HG03520 (cell line): ENCODE measurements around the gene RBP3.
"Not testable (repeated sequence)": the region's sequence is repeated elsewhere in the genome, so short reads cannot be mapped to it uniquely, and the experiment has no call there.

Experiments
- ATAC-seq: cut with Tn5 transposase; IDR thresholded peaks from one replicate; pipeline ENCODE4 v1.9.1; 2021; ENCODE audit warnings: mild to moderate bottlenecking, moderate library complexity; ENCODE audit not compliant: unreplicated experiment

RBP3 gene

DNA sequence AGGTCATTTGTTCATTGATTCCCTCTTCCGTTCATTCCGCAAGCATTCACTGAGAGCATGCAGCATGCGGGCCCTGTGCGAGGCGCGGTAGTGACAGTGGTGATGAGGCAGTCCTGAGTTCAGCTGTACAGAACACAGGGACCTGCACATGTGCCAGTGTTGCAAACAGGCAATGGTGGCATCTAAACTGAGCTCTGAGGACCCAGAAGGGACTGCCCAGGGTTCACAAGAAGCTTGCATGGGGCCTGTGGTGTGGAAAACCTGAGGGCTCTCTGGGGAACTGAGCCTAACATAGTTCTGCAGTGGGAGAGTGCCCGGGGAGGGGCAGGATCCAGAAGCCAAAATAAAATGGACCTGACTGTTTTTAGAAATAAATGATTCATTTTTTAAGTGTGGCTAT is 22.7 kb downstream of the RBP3 start:
- ATAC-seq = no peak

- no peak for ATAC-seq
Measured at GRCh38 chr10:47371629-47372485, 23.7 kb downstream of the RBP3 start.

DNA sequence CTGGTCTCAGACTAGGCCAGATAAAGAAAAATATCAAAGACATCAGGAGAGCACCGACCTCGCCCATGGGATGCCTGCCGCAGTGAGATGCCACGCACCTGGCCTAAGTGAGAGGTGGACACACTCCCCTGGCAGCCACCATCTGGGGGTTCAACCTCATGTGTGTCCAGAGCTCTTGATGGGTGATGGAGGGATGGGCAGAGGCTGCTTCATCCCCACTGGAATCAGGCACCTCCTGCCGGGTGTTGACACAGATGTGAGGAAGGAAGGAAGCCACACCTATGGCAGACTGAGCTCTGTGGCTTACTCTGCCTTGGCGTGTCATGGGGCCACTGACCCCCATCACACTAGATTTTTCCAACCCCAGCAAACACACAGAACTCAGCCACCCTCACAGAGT is 24.6 kb downstream of the RBP3 start:
- ATAC-seq = no peak

DNA sequence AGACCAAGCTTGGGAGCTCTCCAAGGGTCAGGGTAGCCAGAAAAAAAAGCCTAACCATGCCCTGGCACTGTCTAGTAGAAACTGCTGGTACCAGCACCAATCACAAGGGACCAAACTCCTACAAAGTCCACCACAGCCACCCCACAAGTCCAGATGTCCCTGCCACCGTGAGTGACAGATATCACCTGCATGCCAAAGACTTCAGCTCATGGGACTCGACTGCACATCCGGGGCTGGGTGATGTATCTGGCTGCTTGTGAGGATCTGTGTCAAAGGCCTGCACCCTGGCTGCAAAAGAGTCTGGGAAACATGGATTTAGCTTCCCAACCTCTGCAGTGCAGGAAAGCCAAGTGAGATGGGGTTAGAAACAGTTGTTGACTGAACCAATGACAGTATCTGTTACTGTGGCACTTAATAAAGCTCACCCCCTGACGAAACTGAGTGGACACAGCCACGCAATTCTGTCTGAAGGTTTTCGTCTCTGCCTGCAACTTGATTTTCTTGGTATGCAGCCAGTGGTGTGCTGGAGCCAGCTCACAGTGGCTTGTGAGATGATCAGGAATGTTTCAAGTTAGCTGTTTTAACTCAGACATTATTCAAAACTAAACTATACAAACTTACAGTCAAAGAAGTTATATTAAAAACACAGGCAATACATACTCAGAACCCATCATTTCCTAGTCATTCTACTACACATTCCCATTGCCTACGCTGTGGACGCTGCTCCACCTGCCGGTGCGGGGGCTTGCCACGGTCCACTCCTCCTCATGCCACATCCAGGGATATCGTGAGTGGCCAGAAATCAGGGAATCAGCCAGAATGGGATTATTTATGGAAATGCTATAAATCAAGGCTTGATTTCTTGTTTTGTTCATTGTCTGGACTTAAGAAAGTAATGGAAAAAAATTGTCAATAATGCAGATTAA is 26.7 kb downstream of the RBP3 start:
- no peak for ATAC-seq

DNA sequence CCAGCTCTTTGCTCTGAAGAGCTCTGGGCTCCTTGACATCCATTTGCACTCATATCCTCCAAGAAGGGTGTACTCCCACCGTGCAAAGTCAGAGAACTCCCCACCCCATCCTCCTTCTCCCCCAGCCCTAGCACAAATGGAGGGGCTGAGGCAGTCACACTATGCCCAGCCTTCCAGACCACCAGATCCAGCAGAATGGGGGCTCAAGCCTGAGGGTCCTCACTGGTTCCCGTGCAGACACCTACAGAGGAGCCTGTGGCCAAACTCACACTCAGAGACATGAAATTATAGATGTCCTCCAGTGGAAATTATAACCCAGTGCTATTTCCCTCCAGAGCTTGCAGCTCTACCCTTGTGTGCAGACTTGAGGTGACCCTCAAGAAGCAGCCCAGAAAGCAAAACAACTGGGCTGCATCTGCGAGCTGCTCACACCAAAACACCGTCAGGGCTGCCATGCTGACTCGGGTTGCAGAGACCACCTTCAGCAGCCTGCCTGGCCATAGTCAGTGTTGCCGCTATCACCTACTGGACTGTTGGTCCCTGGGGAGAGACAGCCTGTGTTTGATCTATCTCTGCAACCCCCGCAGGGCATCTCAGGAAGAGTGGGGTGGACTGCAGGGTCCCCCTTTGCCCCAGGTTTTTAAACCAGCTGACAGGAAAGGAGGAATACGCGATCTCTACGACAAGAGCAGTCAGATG is 28.5 kb downstream of the RBP3 start:
- no peak for ATAC-seq

DNA sequence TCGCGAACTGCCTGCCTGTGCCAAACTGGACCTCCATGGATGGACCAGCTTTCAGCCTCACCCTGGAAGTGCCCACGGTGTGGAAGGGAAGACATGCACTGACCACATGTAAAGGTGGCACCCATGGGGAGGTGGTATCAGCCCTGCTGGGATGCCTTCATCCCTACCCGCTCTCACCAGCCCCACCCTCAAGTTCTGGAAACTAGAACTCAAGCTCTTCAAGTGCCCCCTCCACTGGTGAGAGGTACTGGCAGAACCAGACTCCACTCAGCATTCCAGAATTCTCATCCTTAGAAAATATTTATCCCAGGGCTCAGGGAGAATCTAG is 30.0 kb downstream of the RBP3 start:
- no peak for ATAC-seq

- no peak for ATAC-seq
Measured at GRCh38 chr10:47378606-47379444, 30.7 kb downstream of the RBP3 start.

- ATAC-seq = no peak
Measured at GRCh38 chr10:47379445-47379785, 31.3 kb downstream of the RBP3 start.

- ATAC-seq = no peak
Measured at GRCh38 chr10:47379901-47380300, 31.7 kb downstream of the RBP3 start.

- no peak for ATAC-seq
Measured at GRCh38 chr10:47380341-47381102, 32.4 kb downstream of the RBP3 start.

DNA sequence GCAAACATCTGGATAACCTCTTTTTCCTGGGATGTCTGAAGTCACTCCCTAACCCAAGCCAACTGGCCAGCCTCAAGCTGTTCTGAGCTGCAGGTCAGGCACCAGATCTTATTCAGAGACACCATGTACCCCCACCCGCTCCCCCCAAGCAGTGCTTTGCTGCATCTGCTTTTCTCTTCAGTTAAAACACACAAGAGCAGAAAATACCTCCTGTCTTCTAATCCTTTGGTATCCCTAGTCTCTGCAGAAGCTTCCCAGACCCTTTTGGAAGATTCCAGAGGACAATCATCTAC is 32.9 kb downstream of the RBP3 start:
- ATAC-seq = no peak

GRCh38 chr10:47381427-47382379 is 33.5 kb downstream of the RBP3 start:
- ATAC-seq = no peak

- no peak for ATAC-seq
Measured at GRCh38 chr10:47383261-47384147, 35.3 kb downstream of the RBP3 start.

DNA sequence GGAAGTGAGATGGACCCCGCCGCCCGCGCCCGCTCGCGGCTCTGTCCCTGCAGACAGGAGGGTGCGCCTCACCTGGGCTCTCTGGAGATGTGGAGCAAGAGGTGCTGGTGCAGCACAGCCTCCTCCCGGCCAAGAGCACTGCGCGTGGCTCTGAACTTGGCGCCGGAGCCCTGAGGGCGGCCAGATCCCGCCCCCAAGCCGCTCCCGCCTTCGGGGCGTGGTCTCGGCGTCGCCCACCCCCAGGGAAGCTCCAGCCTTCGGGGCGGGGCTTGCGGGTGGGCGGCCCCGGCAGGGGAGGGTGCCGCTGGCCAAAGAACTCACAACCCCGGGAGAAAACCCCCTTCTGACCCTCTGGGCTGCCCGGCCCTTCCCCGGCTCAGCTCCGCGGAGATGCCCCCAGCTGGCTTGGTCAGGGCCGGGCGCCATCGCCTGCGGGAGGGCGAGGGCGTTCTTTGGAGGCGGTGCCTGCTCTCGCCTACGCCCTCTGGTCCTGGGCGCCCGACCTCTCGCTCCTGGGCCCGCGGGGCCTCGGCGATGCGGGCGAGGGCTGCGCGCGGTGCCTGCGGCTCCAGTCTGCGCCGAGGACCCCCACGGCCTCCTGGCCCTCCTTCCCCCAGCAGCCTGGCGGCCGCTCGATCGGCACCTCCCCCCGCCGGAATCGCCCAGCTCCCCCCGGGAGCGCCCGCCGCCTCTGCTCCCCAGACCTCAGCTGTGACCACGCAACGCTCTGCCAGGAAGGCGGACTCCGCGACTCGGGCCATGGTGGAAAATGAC is 36.2 kb downstream of the RBP3 start, which contains the start of gene ZNF488:
ZNF488 (minus strand) TSS at position 146 of the 774 bp plus-strand sequence. CDS start 15,464 bp downstream, outside the sequence.
- ATAC-seq = peak; percentile 85

GRCh38 chr10:47386104-47386503 is 37.9 kb downstream of the RBP3 start:
- ATAC-seq = not testable (repeated sequence)

DNA sequence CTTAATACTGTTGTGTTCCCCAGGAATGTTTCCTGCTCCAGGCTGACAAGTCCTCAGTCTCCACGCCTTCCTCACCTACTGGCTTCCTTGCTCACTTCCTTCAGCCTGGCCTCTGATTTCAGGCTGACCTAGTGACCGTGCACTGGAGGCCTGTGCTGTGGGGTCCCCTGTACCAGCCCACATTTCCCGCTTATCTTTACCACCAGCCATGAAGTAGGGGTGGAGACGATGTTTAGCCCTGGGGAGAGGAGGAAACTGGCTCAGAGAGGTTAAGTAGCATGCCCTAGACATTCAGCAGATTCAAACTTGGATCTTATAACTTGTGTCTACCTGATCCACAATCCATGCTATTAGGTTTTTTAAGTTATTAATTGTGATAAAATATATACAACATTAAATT is 40.7 kb downstream of the RBP3 start:
- ATAC-seq = no peak

GRCh38 chr10:47389619-47390018 is 41.5 kb downstream of the RBP3 start:
- ATAC-seq = no peak
